RWPE2 (cell line): Measurements from ENCODE around the gene ADAMTS10.

Experiments used
- ATAC-seq: fragments of 200-7000 bp; cut with Tn5 transposase; 3 replicates; pipeline ENCODE4 v1.9.1; 2021; ENCODE audit warnings: low read depth
- DNase-seq: peaks from one replicate; pipeline ENCODE4 v3.0.0-alpha.2; 2020; ENCODE audit warnings: low spot score
- H3K27ac ChIP-seq: fragments of 450-650 bp; 2 replicates; pipeline ENCODE4 v1.5.1; 2017; ENCODE audit warnings: mild to moderate bottlenecking; ENCODE audit not compliant: poor library complexity, severe bottlenecking
- H3K27me3 ChIP-seq: fragments of 250-450 bp; sonication (Bioruptor Pico); 2 replicates; pipeline ENCODE4 v1.5.1; 2021; ENCODE audit warnings: mild to moderate bottlenecking, moderate library complexity; ENCODE audit not compliant: insufficient read depth, poor library complexity, severe bottlenecking
- H3K36me3 ChIP-seq: fragments of 250-450 bp; sonication (Bioruptor Pico); 2 replicates; pipeline ENCODE4 v1.5.1; 2020; ENCODE audit warnings: low read depth, mild to moderate bottlenecking, moderate library complexity
- H3K4me1 ChIP-seq: fragments of 250-450 bp; sonication (Bioruptor Pico); 2 replicates; pipeline ENCODE4 v1.5.1; 2021; ENCODE audit warnings: mild to moderate bottlenecking, moderate library complexity; ENCODE audit not compliant: insufficient read depth, poor library complexity, severe bottlenecking
- H3K4me3 ChIP-seq: fragments of 250-450 bp; sonication (Bioruptor Pico); 2 replicates; pipeline ENCODE4 v1.5.1; 2021; ENCODE audit warnings: mild to moderate bottlenecking, moderate library complexity; ENCODE audit not compliant: severe bottlenecking
- H3K9me3 ChIP-seq: fragments of 250-450 bp; sonication (Bioruptor Pico); 2 replicates; pipeline ENCODE4 v1.5.1; 2021; ENCODE audit warnings: mild to moderate bottlenecking, moderate library complexity; ENCODE audit not compliant: severe bottlenecking
- TF ChIP-seq, protein P1 (sequence below): fragments of 450-650 bp; IDR thresholded peaks from one replicate; pipeline ENCODE4 v1.5.1; 2017; ENCODE audit warnings: mild to moderate bottlenecking, moderate library complexity; ENCODE audit not compliant: poor library complexity, severe bottlenecking

ADAMTS10 gene

DNA sequence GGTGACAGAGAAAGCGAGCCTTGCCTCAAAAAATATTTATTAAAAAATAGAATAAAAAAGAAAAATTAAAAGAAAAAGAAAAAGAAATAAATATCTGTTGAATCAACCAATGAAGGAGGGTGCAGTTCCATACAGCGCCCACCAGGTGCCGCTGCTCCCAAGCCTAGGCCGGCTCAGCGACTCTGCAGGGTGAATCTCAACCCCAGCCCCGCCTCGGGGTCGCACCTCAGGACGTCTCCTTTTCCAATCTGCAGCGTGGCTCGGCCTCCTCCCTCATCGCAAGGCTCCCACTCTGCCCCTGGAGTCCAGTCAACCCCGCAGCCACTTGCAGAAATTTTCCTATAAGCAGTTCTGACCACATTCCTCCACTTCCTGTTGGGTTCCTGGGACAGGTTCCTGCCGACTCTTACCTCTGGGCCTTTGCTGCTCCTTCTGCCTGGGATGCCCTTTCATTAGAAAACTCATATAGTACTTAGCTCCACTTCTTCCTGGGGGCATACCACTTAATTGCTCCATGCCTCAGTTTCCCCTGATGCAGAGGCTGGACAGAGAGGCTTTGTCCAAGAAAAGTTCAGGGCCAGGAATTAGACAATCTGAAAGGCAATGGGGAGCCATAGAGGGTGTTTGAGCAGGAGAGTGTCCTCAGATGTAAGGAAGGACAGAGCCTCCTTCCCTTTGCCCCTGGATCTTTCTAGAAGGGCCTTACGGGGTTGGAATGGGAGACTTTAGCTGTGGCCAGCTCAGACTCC lies 44.2 kb upstream of the ADAMTS10 start:
- TF ChIP-seq, protein P1, sequence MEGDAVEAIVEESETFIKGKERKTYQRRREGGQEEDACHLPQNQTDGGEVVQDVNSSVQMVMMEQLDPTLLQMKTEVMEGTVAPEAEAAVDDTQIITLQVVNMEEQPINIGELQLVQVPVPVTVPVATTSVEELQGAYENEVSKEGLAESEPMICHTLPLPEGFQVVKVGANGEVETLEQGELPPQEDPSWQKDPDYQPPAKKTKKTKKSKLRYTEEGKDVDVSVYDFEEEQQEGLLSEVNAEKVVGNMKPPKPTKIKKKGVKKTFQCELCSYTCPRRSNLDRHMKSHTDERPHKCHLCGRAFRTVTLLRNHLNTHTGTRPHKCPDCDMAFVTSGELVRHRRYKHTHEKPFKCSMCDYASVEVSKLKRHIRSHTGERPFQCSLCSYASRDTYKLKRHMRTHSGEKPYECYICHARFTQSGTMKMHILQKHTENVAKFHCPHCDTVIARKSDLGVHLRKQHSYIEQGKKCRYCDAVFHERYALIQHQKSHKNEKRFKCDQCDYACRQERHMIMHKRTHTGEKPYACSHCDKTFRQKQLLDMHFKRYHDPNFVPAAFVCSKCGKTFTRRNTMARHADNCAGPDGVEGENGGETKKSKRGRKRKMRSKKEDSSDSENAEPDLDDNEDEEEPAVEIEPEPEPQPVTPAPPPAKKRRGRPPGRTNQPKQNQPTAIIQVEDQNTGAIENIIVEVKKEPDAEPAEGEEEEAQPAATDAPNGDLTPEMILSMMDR, result peak; percentile 91
- ATAC-seq, result peak; percentile 52; the same call in 2 of the 3 replicates

DNA sequence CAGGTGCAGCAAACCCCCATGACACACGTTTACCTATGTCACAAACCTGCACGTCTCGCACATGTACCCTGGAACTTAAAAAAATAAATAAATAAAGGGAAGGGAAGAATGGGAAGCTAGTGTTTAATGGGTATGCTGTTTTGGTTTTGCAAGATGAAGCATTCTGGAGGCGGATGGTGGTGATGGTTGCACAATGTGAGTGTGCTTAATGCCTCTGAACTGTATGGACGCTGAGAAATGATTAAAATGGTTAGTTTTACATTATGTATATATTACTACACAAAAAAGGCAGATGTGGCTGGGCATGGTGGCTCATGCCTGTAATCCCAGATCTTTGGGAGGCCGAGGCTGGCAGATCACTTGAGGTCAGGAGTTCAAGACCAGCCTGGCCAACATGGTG lies 37.7 kb upstream of the ADAMTS10 start:
- no peak overlapping the region for H3K4me3 ChIP-seq
- ATAC-seq (no peak), DNase-seq (no peak)
- no peaks in the 10 kb centered on the region for H3K27me3 ChIP-seq
- no peaks in the 10 kb centered on the region for H3K36me3 ChIP-seq
- no peaks in the 10 kb centered on the region for H3K4me1 ChIP-seq
- H3K27ac ChIP-seq, result no peak overlapping the region
- TF ChIP-seq, protein P1, result no peak
- no peaks in the 10 kb centered on the region for H3K9me3 ChIP-seq

More for the DNA sequence above, 44.2 kb upstream of the ADAMTS10 start:
- no peaks in the 10 kb centered on the region for H3K4me1 ChIP-seq
- no peak for DNase-seq
- H3K9me3 ChIP-seq, result no peaks in the 10 kb centered on the region
- H3K36me3 ChIP-seq, result no peaks in the 10 kb centered on the region
- no peaks in the 10 kb centered on the region for H3K27me3 ChIP-seq
- no peak overlapping the region for H3K27ac ChIP-seq
- no peak overlapping the region for H3K4me3 ChIP-seq

DNA sequence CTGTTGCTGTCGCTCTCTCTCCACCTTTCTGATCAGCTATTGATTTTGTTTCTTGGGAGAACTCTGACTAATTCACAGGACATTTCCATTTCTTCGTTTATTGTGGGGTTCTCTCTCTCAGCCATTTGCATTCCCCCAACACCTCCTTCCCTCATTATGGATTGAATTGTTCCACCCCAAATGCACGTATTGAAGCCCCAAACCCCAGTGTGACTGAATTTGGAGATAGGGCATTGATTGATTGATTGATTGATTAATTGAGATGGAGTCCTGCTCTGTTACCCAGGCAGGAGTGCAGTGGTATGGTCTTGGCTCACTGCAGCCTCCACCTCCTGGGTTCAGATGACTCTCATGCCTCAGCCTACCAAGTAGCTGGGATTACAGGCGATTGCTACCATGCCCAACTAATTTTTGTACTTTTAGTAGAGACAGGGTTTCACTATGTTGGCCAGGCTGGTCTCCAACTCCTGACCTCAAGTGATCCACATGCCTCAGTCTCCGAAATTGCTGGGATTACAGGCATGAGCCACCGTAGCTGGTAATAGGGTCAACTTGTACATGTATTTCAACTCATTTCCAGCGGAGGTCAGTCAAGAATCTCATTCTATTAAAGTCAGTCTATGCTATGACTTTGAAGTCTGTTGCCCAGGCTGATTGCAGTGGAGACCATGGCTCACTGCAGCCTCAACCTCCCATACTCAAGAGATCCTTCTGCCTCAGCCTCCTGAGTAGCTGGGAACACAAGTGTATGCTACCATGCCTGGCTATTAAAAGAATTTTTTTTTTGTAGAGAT lies 33.5 kb upstream of the ADAMTS10 start:
- no peaks in the 10 kb centered on the region for H3K4me1 ChIP-seq
- TF ChIP-seq, protein P1, result no peak
- H3K27ac ChIP-seq, result no peak overlapping the region
- H3K36me3 ChIP-seq, result no peaks in the 10 kb centered on the region
- ATAC-seq, result no peak
- no peak overlapping the region for H3K4me3 ChIP-seq
- no peaks in the 10 kb centered on the region for H3K9me3 ChIP-seq
- no peak for DNase-seq
- H3K27me3 ChIP-seq, result no peaks in the 10 kb centered on the region

DNA sequence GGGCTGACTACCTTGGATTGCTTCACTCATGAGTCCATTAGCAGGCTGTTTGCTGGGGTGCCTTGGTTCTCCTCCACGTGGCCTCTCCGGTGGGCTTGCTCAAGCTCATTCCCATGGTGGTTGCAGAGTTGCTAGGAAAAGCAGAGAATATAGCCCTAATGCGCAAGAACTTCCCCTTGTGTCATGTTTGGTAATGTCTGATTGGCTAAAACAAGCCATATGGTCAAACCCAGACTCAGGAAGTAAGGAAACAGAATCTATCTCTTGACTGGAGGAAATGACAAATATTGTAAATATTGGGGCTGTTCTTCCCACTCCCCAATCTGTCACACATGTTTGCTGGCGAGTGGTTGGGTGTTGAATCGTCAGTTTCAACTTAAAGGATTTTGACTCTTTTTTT lies 32.0 kb upstream of the ADAMTS10 start:
- H3K27ac ChIP-seq, result no peak overlapping the region
- H3K36me3 ChIP-seq, result no peaks in the 10 kb centered on the region
- no peak for DNase-seq
- H3K4me1 ChIP-seq, result no peaks in the 10 kb centered on the region
- no peak overlapping the region for H3K4me3 ChIP-seq
- TF ChIP-seq, protein P1, result no peak
- H3K27me3 ChIP-seq, result no peaks in the 10 kb centered on the region
- no peaks in the 10 kb centered on the region for H3K9me3 ChIP-seq
- no peak for ATAC-seq
